HG02588 (cell line): ENCODE measurements around the gene NNT.
"Not testable (repeated sequence)": the region's sequence is repeated elsewhere in the genome, so short reads cannot be mapped to it uniquely, and the experiment has no call there.

ENCODE experiments used
- ATAC-seq: cut with Tn5 transposase; IDR thresholded peaks from one replicate; pipeline ENCODE4 v1.9.1; 2021; ENCODE audit warnings: mild to moderate bottlenecking, moderate library complexity; ENCODE audit not compliant: unreplicated experiment

The NNT gene

DNA sequence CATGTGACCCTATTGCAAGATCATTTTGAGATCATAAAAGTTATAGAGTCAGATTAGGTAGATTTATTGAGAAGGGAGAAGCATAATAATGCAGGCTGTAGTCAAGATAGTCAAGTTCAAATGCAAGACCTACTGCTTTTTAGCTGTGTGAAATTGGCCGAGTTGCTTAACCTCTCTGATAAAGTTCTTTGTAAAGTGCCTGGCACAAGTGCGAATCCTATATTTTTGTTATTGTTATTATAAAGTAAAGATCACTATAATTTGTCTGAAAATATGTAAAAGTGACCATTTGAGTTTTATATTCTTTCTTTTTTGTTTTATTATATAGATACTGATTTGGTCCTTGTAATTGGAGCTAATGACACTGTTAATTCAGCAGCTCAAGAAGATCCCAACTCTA, 99.3 kb downstream of the NNT start:
- ATAC-seq: no peak

DNA sequence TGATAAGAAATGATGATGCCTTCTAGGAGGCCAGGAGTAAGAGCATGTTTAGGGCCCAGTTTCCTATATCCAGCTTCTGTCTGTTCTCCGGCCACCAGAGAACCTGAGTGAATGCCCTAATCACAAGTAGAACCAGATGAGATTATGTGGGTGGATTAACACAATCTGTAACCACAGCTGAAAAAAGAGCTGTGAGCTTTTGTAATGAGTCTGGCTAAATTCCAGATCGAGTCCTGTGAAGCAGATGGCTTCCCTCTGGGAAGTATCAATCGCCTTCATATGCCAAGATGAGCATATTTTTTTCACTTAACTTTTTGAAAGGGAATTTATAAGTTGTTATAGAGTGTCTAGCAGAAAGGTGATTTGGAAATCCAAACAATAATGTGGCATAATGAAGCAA, 99.8 kb downstream of the NNT start:
- no peak for ATAC-seq

DNA sequence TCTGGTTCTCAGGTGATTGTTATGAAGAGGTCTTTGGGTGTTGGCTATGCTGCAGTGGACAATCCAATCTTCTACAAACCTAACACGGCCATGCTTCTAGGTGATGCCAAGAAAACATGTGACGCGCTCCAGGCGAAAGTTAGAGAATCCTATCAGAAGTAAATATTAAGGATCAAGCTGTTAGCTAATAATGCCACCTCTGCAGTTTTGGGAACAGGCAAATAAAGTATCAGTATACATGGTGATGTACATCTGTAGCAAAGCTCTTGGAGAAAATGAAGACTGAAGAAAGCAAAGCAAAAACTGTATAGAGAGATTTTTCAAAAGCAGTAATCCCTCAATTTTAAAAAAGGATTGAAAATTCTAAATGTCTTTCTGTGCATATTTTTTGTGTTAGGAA, 101.3 kb downstream of the NNT start:
- ATAC-seq: no peak

DNA sequence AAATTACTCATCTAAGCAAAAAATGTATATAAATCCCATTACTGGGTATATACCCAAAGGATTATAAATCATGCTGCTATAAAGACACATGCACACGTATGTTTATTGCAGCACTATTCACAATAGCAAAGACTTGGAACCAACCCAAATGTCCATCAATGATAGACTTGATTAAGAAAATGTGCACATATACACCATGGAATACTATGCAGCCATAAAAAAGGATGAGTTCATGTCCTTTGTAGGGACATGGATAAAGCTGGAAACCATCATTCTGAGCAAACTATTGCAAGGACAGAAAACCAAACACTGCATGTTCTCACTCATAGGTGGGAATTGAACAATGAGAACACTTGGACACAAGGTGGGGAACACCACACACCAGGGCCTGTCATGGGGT, 103.6 kb downstream of the NNT start:
- ATAC-seq: not testable (repeated sequence)

DNA sequence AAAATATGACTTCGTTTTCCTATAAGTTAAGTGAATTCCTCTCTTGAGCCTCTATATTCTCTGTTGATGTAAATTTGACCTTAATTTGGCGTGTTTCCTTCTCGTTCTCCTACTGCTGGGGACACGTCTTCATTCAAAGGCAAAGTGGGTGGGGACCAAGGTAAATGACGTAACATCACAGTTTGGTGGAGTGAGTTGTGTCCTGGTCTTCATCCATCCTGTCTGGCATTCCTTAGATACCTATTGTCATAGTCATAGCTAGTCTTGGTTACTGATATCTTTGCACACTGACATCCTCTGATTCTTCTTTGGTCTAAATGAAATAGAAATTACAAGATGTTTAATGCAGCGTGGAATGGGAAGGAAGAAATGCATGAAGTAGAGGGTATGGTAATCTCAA, 108.5 kb downstream of the NNT start:
- no peak for ATAC-seq

DNA sequence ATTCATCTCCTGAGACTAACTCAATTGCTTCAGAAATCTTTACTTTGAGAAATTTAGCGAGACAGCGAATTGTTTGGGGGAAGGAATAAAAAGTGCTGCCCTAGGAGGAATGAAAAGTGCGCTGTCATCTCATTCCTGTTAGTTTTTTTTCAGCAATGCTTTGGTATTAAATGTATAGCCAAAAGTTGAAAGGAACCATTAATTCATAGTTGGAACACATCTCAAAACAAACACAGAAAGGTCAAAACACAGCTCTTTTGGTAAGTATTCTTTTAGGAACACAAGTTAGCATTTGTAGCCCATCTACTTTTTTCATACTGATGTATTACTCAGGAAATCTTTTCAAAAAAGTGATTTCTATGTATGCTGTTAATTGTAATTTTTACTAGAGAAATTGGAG, 109.1 kb downstream of the NNT start:
- no peak for ATAC-seq

DNA sequence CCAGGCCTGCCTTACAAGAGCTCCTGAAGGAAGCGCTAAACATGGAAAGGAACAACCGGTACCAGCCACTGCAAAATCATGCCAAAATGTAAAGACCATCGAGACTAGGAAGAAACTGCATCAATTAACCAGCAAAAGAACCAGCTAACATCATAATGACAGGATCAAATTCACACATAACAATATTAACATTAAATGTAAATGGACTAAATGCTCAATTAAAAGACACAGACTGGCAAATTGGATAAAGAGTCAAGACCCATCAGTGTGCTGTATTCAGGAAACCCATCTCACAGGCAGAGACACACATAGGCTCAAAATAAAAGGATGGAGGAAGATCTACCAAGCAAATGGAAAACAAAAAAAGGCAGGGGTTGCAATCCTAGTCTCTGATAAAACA, 116.8 kb downstream of the NNT start:
- ATAC-seq: not testable (repeated sequence)

DNA sequence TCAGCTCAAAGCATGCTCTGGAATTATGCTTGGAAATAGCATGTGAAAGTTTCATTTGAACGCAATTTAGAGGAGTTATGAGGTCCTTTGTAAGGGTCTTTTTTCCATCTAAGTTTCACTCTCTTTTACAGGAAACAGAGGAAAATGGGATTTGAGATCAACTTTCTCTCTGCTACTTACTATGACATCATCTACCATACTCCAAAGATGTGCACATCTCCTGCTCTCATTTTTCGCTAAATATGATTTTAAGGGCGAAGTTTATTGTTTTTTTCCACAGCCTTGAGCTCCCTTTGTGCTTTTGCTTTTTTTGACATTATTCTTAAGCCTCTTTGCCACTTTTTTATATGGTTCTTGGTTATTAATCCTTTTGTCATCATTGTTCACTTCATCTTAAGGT, 125.6 kb downstream of the NNT start:
- ATAC-seq: no peak

DNA sequence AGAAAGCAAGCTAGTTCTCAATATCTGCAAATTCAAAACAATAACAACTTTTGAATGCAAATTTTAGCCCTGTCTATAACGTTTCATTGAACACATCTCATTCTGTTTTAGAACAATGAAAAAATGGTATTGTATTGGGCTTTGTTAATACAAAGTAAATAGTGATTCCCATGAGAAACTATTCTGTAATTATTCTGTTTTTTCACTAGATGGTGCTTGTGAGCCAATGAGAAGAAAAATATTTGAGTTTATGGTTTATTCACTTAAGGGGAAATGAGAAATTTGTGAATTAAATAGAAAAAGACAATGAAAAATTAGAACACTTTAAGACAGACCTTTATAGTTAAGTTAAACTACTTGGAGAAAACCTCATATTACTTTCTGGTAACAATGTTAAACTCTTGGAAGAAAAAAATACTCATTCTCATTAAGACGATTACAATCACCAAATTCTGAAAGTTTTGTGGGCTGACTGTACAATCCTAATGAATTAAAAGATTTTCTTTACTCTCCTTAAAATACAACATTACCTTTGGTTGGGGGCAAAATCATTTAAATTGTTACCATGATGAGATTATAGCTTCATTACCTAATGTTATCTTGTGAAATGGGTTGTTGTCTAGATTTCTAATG, 127.0 kb downstream of the NNT start:
- ATAC-seq: no peak

DNA sequence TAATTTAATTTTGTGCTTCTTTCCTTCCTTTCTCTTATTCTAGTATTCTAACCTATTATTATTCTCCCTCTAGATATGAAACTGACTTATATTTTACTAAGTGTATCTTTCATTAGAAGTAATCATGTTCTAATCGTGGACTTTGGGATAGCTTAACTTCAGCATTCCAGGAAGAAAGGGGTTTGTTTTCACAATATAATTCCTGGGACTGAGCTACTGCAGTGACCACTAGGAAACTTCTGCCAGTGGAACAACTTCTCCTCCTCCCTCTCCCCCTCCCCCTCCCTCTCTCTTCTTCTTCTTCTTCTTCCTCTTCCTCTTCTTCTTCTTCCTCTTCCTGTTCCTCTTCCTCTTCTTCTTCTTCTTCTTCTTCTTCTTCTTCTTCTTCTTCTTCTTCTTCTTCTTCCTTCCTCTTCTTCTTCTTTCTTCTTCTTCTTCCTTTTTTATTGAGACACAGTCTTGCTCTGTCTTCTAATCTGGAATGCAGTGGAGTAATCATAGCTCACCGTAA, 127.9 kb downstream of the NNT start:
- no peak for ATAC-seq

DNA sequence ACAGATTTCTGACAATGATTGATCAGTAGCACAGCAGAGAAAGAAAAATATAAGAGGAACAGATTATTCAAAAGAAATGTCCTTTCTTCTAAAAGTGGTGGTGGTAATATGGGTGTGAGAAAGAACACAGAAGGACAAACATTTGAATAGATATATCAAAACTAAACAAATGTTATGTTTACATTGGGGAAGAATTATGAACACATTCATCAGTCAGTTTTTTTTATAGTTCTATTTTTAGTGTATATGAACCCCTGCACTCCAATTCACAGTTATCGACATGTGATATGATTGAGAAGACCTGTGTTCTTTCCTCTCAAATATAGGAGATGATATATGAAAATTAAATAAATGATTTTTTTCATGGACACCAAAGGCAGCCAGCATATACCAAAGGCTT, 128.6 kb downstream of the NNT start:
- no peak for ATAC-seq

DNA sequence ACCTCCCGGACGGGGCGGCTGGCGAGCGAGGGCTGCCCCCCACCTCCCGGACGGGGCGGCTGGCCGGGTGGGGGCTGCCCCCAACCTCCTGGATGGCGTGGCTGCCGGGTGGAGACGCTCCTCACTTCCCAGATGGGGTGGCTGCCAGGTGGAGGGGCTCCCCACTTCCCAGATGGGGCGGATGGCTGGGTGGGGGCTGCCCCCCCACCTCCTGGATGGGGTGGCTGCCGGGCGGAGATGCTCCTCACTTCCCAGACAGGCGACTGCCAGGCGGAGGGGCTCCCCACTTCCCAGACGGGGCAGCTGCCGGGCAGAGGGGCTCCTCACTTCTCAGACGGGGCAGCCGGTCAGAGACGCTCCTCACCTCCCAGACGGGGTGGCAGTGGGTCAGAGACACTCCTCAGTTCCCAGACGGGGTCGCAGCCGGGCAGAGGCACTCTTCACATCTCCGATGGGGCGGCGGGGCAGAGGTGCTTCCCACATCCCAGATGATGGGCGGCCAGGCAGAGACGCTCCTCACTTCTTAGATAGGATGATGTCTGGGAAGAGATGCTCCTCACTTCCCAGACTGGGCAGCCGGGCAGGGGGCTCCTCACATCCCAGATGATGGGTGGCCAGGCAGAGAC, 143.1 kb downstream of the NNT start:
- not testable (repeated sequence) for ATAC-seq

DNA sequence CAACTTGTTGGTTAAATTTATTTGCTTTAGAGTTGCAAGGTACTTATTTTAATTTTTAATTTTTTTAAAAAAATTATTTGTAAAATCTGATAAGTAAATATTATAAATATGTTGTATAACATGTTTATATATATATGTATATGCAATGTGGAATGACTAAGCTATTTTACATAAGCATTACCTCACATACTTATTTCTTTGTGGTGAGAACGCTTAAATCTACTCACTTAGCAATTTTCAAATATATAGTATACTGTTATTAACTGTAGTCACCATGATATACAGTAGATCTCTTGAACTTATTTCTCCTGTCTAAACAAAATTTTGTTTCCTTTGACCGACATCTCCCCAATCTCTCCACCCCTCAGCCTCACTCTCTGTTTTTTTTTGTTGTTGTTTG, 147.8 kb downstream of the NNT start:
- ATAC-seq: no peak

DNA sequence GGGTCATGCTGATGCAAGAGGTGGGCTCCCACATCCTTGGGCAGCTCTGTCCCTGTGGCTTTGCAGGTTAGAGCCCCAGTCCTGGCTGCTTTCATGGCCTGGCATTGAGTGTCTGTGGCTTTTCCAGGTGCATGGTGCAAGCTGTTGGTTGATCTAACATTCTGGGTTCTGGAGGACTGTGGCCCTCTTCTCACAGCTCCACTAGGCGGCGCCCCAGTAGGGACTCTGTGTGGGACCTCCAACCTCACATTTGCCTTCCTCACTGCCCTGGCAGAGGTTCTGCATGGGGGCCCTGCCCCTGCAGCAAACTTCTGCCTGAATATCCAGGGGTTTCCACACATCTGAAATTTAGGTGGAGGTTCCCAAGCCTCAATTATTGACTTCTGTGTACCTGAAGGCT, 150.1 kb downstream of the NNT start:
- ATAC-seq: no peak
